NCI-H2196 (cell line): Measurements from ENCODE around the gene NEAT1.

Source experiments
- DNase-seq: peaks from one replicate; lab custom pipeline; 2025; ENCODE audit not compliant: unreplicated experiment; lab: John Stamatoyannopoulos, UW

The NEAT1 gene

GRCh38 chr11:65478388-65479183, 56.0 kb downstream of the NEAT1 start:
- no peak for DNase-seq

GRCh38 chr11:65479184-65480145, 56.9 kb downstream of the NEAT1 start:
- peak; percentile 48 for DNase-seq

DNA sequence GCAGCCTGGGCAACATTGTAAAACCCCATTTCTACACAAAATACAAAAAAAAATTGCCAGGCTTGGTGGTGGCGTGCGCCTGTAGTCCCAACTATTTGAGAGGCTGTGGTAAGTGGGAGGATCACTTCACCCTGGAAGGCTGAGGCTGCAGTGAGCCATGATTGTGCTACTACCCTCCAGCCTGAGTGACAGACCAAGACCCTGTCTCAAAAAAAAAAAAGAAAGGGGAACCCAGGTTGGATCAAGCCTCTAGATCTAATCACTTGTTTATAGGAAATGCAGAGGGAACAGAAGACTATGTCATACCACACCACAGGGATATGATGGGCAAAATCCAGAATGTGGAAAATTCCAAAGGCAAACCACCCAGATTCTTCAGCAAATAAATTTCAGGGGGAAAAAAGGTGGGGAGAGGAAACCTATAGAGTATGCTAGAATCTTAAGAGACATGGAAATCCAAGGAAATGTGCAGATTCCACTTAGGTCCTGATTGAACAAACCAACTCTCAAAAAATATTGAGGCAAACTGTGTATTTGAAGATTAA, 59.8 kb downstream of the NEAT1 start:
- no peak for DNase-seq

DNA sequence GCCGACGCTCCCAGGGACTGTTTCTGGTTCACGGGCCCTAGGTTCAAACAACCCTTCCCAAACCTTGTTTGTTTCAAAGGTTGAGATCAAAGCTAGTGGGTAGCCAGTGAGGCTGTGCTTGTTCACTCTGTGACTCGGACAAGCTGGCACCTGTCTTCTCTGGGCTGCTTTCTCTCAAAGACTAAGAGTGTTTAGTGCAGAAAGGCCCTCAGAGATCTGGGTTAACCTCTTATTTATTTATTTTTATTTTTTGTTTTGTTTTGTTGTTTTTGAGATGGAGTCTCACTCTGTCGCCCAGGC, 63.3 kb downstream of the NEAT1 start:
- no peak for DNase-seq

GRCh38 chr11:65486570-65487466, 64.2 kb downstream of the NEAT1 start:
- DNase-seq: no peak

DNA sequence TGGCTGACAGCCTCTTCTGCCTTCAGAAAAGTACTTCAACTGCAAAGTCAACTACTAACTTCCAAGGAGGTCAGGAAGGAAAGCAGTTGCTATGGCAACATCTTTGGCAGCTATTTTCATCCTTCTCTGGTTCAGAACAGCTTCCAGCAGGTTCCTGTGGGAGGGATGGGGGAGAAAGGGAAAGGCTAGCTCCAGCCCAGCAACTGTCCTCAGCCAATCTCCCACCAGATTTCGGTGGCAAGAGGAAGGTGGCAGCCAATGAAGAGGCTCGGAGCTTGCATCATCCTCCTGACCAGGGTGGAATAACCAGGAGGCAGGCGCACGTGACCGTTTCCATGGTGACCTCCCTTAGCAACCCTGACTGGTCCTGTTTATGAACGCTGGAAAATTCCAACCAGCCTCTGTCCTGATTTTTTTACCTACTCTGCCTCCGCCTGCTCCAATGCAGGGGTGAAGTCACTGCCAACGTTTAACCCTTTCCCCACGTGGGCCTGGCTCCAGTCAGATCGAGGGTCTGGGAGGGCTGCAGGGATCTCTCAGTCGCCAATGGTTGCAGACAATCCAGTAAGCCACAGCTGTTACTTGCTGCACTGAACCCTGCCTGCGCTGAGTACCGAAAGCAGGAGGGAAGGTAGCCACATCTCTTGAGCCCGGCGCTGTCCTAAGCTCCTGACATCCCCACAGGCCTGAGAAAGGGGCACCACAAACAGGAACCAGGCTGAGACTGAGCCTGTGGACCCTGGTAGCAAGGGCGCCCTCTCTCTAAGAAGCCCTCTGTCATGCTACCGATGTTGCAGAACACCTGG, 65.1 kb downstream of the NEAT1 start:
- peak; percentile 98 for DNase-seq

- no peak for DNase-seq
These were observed 65.9 kb downstream of the NEAT1 start for GRCh38 chr11:65488273-65489034.

DNA sequence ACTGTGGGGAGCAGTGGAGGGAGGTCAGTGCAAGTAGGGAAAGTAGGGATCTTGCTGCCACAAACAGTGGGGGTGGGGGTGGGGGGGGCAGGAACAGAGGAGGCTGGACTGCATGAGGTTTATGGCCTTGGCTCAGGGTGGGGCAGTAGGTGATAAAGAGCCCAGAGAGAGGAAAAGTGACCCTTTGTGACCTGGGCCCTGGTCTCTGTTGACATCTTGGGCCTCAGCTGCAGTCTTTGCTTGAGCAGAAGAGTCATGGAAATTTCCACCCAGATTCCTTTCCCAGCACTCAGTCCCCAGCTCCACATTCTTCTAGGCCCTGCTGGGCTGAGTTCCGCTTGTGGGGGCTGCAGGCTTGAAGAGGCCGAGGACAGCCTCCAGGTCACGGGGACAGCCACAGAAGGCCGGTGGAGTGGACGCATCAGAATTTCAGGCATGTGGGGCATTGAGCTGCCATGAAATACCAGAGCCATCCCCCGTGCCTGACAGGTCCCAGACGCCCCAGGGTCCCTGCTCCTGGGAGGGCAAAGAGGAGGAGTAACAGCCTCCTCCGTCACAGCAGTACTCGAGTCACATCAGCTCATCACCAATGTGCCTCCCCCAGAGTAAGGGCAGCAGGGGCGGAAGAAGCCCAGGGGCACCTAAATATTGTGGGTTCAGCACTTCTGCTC, 66.6 kb downstream of the NEAT1 start:
- no peak for DNase-seq

DNA sequence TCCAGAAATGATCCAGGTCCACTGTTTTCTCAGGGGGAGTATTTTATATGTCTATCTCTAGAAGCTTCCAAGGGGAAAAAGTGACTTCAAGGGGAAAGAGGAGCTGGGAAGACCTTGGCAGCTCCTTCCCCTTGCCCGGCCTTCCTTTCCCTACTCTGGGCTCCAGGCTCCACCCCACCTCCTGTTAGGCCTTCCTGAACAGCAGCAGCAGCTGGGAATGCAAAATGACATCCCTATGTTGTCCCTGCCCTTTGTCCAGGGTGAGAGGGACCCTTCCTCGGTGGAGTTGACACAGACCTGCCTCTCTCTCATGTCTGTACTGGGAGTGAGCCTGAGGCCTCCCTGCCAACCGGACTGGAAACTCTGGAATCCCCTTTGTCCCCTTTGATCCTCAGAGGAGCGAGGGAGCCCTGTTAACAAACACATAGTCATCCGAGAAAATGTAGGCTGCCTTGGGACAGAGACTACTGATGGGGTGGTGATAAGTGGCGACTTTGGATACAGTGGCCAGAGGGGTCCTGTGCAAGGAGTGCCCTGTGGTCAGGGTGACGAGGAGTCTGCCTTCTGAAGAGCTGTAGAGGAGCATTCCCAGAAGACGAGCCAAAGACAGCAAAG, 67.2 kb downstream of the NEAT1 start:
- no peak for DNase-seq

DNA sequence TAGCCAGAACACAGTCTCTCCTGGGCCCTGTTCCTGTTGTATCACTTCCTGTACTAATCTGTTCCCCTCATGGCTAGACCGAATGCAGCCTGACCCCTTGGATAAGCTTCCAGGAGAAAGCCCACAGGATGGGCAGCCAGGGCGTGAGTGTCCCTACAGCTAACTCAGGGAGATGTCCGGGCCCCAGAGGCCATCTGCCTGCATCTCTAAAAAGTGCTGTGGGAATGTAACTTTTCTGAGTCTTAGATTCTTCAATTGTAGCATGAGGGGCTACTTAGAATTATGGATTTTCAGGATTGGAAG, 68.5 kb downstream of the NEAT1 start:
- no peak for DNase-seq

- peak; percentile 91 for DNase-seq
These were observed 69.2 kb downstream of the NEAT1 start for GRCh38 chr11:65491614-65492386.

- no peak for DNase-seq
These were observed 69.7 kb downstream of the NEAT1 start for GRCh38 chr11:65492387-65492636.

DNA sequence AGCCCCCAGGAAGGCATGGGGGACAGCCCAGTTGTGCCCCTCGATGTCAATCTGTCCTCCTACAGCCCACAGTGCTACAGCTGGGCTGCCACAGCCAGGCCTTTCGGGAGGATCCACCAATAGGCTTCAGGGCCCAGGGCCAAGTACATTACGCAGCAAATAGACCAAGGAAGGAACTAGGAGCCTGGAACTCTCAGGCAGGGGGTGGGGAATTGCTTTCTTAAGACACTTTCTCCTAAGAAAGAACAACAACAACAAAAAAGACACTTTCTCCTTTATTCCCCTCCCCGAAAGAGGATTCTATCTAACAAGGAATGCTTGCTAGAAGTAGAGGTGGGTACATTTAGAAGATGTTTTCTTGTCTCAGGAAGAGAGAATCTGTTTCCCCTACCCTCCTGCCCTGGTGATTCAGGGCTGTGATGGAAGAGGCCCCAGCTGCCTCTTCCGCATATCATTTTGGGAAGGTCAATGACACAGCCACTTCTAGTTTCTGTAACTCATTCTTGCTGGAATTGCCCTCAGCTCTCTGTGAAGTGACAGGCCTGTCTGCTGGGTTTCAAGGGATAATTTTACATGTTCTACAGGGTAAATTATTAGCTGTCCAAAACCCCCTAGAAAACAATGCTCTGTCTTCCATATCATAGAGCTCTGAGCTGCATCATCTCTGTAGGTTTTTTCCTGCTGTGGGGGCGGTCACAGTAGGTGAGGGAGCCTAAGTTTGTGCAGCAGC, 70.2 kb downstream of the NEAT1 start:
- no peak for DNase-seq

- no peak for DNase-seq
These were observed 71.0 kb downstream of the NEAT1 start for GRCh38 chr11:65493367-65494176.
